GM03348 (cell line): ENCODE measurements around the gene OR1G1.
"Not testable (repeated sequence)": the region's sequence is repeated elsewhere in the genome, so short reads cannot be mapped to it uniquely, and the experiment has no call there.

Experiments
- DNase-seq: peaks from one replicate; pipeline ENCODE4 v3.0.0; 2012; ENCODE audit warnings: low spot score

The OR1G1 gene

DNA sequence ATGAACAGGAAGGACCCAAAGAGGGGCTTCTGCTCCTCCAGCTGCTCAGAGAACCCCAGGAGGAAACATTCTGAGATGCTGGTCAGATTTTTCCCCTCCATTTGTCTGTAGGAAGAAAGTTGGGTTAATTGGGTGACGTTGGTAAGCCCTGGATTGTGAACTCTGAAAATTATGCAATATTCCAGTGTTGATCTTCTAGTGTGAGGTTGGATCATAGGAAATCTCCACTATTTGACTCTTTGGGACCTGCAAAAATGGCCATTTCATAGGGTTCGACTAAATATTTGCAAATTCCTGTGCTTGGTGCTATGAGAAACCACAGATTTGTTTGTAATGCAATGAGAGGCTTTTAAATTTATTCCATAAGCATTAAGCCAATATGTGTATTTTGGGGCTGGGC, at the start of gene OR1G1:
TSS of gene OR1G1 (minus strand) at position 101 of the 400 bp plus-strand sequence. CDS start at position 101, 0 bp downstream.
- no peak for DNase-seq

DNA sequence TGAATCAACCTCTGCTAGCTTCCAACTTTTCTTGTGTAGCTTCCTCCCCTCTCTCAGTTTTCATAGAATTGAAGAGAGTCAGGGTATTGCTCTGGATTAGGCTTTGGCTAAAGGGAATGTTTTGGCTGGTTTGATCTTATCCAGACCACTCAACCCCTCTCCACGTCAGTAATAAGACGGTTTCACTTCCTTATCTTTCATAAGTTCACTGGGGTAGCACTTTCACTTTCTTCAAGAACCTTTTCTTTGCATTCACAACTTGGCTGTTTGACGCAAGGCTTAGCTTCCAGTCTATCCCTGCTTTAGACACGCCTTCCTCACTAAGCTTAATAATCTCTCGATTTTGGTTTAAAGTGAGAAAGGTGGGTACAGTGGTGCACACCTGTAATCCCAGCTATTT, 40.2 kb upstream of the OR1G1 start:
- DNase-seq, result no peak

GRCh38 chr17:3157218-3157617, 29.9 kb upstream of the OR1G1 start:
- DNase-seq, result no peak

GRCh38 chr17:3137494-3137893, 10.1 kb upstream of the OR1G1 start:
- not testable (repeated sequence) for DNase-seq

GRCh38 chr17:3104322-3104721, 23.0 kb downstream of the OR1G1 start, which contains the start of gene OR1D2:
OR1D2 (minus strand) TSS chr17:3104422; CDS start chr17:3092996, 11,426 bp downstream.
- no peak for DNase-seq
